Thyroid gland (tissue), 4 donors: Measurements from ENCODE around the gene LEP.

ENCODE experiments used
- CTCF ChIP-seq, 6 experiments: fragments of 200-600 bp in 3 of 6; fragments of 450-650 bp in 3 of 6; sonication (generic) in 3 of 6; IDR thresholded peaks; one replicate each; pipeline ENCODE4 v1.5.1; 2016 to 2019; ENCODE audit warnings: antibody characterized with exemption in 6 of 6, mild to moderate bottlenecking in 2 of 6, inconsistent platforms in 1 of 6, moderate library complexity in 1 of 6
- POLR2A ChIP-seq, 2 donors: fragments of 450-650 bp; IDR thresholded peaks; one replicate each; pipeline ENCODE4 v1.6.1; 2017; ENCODE audit warnings: antibody characterized with exemption in 2 of 2, mild to moderate bottlenecking in 2 of 2, moderate library complexity in 1 of 2

- no peak for TF ChIP-seq CTCF (IDR thresholded peaks at IDR 0.05)
- TF ChIP-seq POLR2A (IDR thresholded peaks at IDR 0.05), result no peak
These were observed 46.5 kb downstream of the LEP start for GRCh38 chr7:128287556-128287955.
